Skeletal muscle satellite cell (primary cell): ENCODE measurements around the gene CD48.

Experiments used
- H3K27me3 ChIP-seq: 2 replicates; pipeline ENCODE4 v1.7.0; 2013; ENCODE audit warnings: low read length; ENCODE audit not compliant: control insufficient read depth, insufficient read depth
- H3K36me3 ChIP-seq: 2 replicates; pipeline ENCODE4 v1.7.0; 2013; ENCODE audit warnings: mild to moderate bottlenecking, control low read depth, low read length; ENCODE audit not compliant: insufficient read depth
- H3K4me1 ChIP-seq: 2 replicates; pipeline ENCODE4 v1.7.0; 2013; ENCODE audit warnings: low read length; ENCODE audit not compliant: control insufficient read depth, insufficient read depth
- H3K4me2 ChIP-seq: 2 replicates; pipeline ENCODE4 v1.7.0; 2013; ENCODE audit warnings: mild to moderate bottlenecking, low read length
- H3K4me3 ChIP-seq: 2 replicates; pipeline ENCODE4 v1.7.0; 2013; ENCODE audit warnings: low read length
- H3K9ac ChIP-seq: 2 replicates; pipeline ENCODE4 v1.7.0; 2013; ENCODE audit warnings: mild to moderate bottlenecking, low read depth, low read length, moderate library complexity
- H3K9me3 ChIP-seq: replicated peaks from 2 replicates; pipeline ENCODE4 v1.7.0; 2013; ENCODE audit warnings: mild to moderate bottlenecking, control low read depth, low read length

CD48 gene

GRCh38 chr1:160748878-160749269 is 37.3 kb upstream of the CD48 start:
- H3K4me1 ChIP-seq: no peaks in the 10 kb centered on the region
- no peak overlapping the region for H3K4me3 ChIP-seq
- no peak overlapping the region for H3K4me2 ChIP-seq
- H3K9me3 ChIP-seq: no peaks in the 10 kb centered on the region
- H3K36me3 ChIP-seq: no peaks in the 10 kb centered on the region
- H3K27me3 ChIP-seq: peaks cover 3% of the 10 kb centered on the region
- no peak overlapping the region for H3K9ac ChIP-seq

DNA sequence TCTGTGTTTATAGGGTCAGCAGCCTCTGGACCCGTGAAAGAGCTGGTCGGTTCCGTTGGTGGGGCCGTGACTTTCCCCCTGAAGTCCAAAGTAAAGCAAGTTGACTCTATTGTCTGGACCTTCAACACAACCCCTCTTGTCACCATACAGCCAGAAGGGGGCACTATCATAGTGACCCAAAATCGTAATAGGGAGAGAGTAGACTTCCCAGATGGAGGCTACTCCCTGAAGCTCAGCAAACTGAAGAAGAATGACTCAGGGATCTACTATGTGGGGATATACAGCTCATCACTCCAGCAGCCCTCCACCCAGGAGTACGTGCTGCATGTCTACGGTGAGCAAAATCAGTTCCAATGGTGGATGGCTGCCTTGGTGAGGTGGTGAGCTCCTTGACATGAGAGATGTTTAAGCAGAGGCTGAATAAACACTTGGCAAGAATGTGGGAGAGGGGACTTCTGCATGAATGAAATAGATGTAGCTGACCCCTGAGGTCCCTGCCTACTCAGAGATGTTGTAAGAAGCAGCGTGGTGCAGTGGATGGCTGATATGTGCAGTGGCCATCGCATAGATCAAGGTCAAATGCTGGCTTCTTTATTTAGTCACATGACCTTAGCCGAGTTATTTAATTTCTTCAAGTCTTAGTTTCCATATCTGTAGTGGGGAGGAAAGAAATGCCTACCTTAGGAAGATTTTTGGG is 36.7 kb upstream of the CD48 start:
- Histone ChIP-seq H3K9me3 (no peaks in the 10 kb centered on the region), H3K27me3 (peaks cover 3% of the 10 kb centered on the region), H3K4me2 (no peak overlapping the region), H3K9ac (no peak overlapping the region), H3K36me3 (no peaks in the 10 kb centered on the region), H3K4me3 (no peak overlapping the region), H3K4me1 (no peaks in the 10 kb centered on the region)

GRCh38 chr1:160747717-160748116 is 36.1 kb upstream of the CD48 start:
- Histone ChIP-seq H3K4me3 (no peak overlapping the region), H3K36me3 (no peaks in the 10 kb centered on the region), H3K9me3 (no peaks in the 10 kb centered on the region), H3K4me2 (no peak overlapping the region), H3K9ac (no peak overlapping the region), H3K4me1 (no peaks in the 10 kb centered on the region), H3K27me3 (peaks cover 3% of the 10 kb centered on the region)

DNA sequence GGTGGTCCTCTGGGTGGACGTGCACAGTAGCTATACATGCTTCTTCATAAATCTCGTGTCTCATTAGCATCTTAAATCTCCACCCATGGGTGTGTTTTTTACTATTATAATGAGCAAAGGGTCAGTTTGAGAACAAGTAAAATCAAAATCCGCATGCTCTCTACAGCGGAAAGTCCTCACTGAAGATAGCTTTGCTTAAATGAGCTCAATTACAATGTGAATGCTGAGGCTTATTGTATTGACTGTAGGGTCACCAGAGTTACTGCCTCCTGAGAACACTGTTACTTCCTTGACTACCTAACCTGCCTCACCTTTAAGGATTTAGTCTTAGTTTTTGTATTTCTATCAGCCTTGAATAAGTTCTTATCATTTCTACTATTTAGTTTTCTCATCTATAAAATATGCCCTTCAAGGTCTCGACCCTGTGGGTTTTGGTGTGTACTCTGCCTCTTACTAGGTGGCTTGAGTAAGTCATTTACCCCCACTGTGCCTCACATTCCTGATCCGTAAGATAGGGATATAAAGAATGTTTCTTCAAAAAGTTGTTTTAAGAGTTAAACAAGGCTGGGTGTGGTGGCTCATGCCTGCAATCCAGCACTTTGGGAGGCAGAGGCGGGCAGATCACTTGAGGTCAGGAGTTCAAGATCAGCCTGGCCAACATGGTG is 35.3 kb upstream of the CD48 start:
- H3K4me2 ChIP-seq: no peak overlapping the region
- H3K4me3 ChIP-seq: no peak overlapping the region
- no peak overlapping the region for H3K9ac ChIP-seq
- no peaks in the 10 kb centered on the region for H3K4me1 ChIP-seq
- no peaks in the 10 kb centered on the region for H3K9me3 ChIP-seq
- H3K27me3 ChIP-seq: peaks cover 3% of the 10 kb centered on the region
- no peaks in the 10 kb centered on the region for H3K36me3 ChIP-seq

DNA sequence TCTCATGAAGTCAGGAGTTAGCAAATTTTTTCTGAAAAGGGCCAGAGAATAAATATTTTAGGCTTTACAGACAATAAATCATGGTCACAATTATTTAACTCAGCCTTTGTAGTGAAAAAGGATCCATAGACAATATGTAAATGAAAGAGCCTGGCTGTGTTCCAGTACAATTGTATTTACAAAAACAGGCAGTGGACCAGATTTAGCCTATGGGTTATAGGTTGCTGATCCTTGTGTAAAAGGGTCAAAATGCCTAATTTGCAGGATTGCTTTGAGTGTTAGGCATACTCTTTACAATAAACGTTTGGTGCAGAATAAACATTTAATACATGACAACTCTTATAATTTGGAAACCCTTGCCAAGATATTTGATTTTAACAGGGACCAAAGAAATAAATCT is 33.9 kb upstream of the CD48 start:
- Histone ChIP-seq H3K9me3 (no peaks in the 10 kb centered on the region), H3K4me1 (no peaks in the 10 kb centered on the region), H3K4me3 (no peak overlapping the region), H3K9ac (no peak overlapping the region), H3K27me3 (no peaks in the 10 kb centered on the region), H3K4me2 (no peak overlapping the region), H3K36me3 (no peaks in the 10 kb centered on the region)

- Histone ChIP-seq H3K9ac (no peak overlapping the region), H3K4me1 (no peaks in the 10 kb centered on the region)
Measured at GRCh38 chr1:160744852-160745520, 33.4 kb upstream of the CD48 start.

DNA sequence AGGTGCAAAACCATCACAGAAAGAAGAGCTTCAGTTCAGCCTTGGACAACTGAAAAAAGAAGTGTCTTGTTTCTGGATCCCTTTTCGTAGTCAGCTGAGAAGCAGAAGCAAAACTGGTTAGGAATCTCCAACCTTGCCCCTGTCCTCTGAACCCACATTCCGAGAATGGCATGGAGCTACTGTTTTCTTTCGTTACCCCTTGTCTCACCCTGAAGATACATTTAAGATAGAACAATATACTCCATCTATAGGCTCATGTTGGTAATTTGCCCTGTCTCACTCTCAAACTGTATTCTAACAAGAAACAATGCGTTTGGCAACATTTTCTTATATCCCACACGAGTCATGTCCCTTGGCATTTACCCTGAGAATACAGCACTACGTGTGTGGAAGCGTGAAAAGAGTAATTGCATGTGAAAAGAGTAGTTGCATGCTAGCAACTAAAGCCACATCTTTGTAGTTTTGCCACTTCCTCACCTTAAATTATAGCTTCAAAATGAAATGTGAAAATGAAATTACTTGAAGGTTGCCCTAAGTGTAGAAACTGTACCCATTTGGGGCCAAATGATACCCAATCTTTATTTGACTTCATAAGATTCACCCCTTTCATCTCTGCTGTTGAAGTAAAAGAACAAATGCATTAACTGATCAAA is 32.7 kb upstream of the CD48 start:
- no peaks in the 10 kb centered on the region for H3K27me3 ChIP-seq
- H3K36me3 ChIP-seq: no peaks in the 10 kb centered on the region
- no peak overlapping the region for H3K4me2 ChIP-seq
- no peaks in the 10 kb centered on the region for H3K9me3 ChIP-seq
- H3K4me3 ChIP-seq: no peak overlapping the region
- H3K9ac ChIP-seq: no peak overlapping the region
- no peaks in the 10 kb centered on the region for H3K4me1 ChIP-seq

More at GRCh38 chr1:160744852-160745520, 33.4 kb upstream of the CD48 start:
- Histone ChIP-seq H3K4me3 (no peak overlapping the region), H3K9me3 (no peaks in the 10 kb centered on the region), H3K4me2 (no peak overlapping the region), H3K27me3 (no peaks in the 10 kb centered on the region), H3K36me3 (no peaks in the 10 kb centered on the region)

GRCh38 chr1:160743266-160743665 is 31.6 kb upstream of the CD48 start:
- Histone ChIP-seq H3K36me3 (no peaks in the 10 kb centered on the region), H3K9me3 (no peaks in the 10 kb centered on the region), H3K4me3 (no peak overlapping the region), H3K4me2 (no peak overlapping the region), H3K4me1 (no peaks in the 10 kb centered on the region), H3K9ac (no peak overlapping the region), H3K27me3 (no peaks in the 10 kb centered on the region)

GRCh38 chr1:160742428-160743127 is 31.0 kb upstream of the CD48 start:
- no peaks in the 10 kb centered on the region for H3K36me3 ChIP-seq
- no peaks in the 10 kb centered on the region for H3K4me1 ChIP-seq
- H3K4me3 ChIP-seq: no peak overlapping the region
- no peak overlapping the region for H3K9ac ChIP-seq
- H3K27me3 ChIP-seq: no peaks in the 10 kb centered on the region
- no peak overlapping the region for H3K4me2 ChIP-seq
- no peaks in the 10 kb centered on the region for H3K9me3 ChIP-seq

GRCh38 chr1:160741612-160742348 is 30.2 kb upstream of the CD48 start:
- no peak overlapping the region for H3K9ac ChIP-seq
- no peaks in the 10 kb centered on the region for H3K4me1 ChIP-seq

More at GRCh38 chr1:160741612-160742348, 30.2 kb upstream of the CD48 start:
- no peaks in the 10 kb centered on the region for H3K9me3 ChIP-seq
- H3K4me2 ChIP-seq: no peak overlapping the region
- H3K4me3 ChIP-seq: no peak overlapping the region
- H3K27me3 ChIP-seq: no peaks in the 10 kb centered on the region
- H3K36me3 ChIP-seq: no peaks in the 10 kb centered on the region
